MM.1S (cell line): ENCODE results near the gene PER1.
A peak's percentile ranks its signal among the peaks of the same experiment; 100 is the strongest.

ENCODE experiments used
- DNase-seq: peaks from one replicate; pipeline ENCODE4 v3.0.0-alpha.2; 2015
- H2AFZ ChIP-seq: fragments of 300-600 bp; sonication (generic); 2 replicates; pipeline ENCODE4 v1.6.0; 2016; ENCODE audit warnings: antibody characterized with exemption, low read length
- H3F3A ChIP-seq: fragments of 300-600 bp; sonication (generic); 2 replicates; pipeline ENCODE4 v1.6.1; 2016; ENCODE audit warnings: mild to moderate bottlenecking, antibody characterized with exemption, low read length, moderate library complexity, mixed read lengths; ENCODE audit not compliant: insufficient read depth
- H3K27ac ChIP-seq: fragments of 300-600 bp; sonication (generic); 2 replicates; pipeline ENCODE4 v1.5.1; 2016; ENCODE audit warnings: mild to moderate bottlenecking, low read length
- H3K27me3 ChIP-seq: fragments of 300-600 bp; sonication (generic); replicated peaks from 2 replicates; pipeline ENCODE4 v1.6.0; 2016; ENCODE audit warnings: low read length; ENCODE audit not compliant: insufficient read depth
- H3K36me3 ChIP-seq: fragments of 300-600 bp; sonication (generic); replicated peaks from 2 replicates; pipeline ENCODE4 v1.6.1; 2016; ENCODE audit warnings: mild to moderate bottlenecking, low read length, mixed read lengths; ENCODE audit not compliant: insufficient read depth
- H3K4me1 ChIP-seq: fragments of 300-600 bp; sonication (generic); 2 replicates; pipeline ENCODE4 v1.6.1; 2016; ENCODE audit warnings: low read length, mixed read lengths
- H3K4me2 ChIP-seq: fragments of 300-600 bp; sonication (generic); 2 replicates; pipeline ENCODE4 v1.6.0; 2016; ENCODE audit warnings: low read depth, low read length
- H3K4me3 ChIP-seq: fragments of 300-600 bp; sonication (generic); 2 replicates; pipeline ENCODE4 v1.5.1; 2016; ENCODE audit warnings: low read length, mixed read lengths
- H3K79me2 ChIP-seq: fragments of 300-600 bp; sonication (generic); 2 replicates; pipeline ENCODE4 v1.6.1; 2016; ENCODE audit warnings: mixed run types, low read length, mixed read lengths
- H3K9ac ChIP-seq: fragments of 300-600 bp; sonication (generic); 2 replicates; pipeline ENCODE4 v1.6.1; 2016; ENCODE audit warnings: low read length, mixed read lengths
- H3K9me2 ChIP-seq: fragments of 300-600 bp; sonication (generic); replicated peaks from 2 replicates; pipeline ENCODE4 v1.6.1; 2016; ENCODE audit warnings: mild to moderate bottlenecking, low read length, mixed read lengths; ENCODE audit not compliant: insufficient read depth
- H3K9me3 ChIP-seq: fragments of 300-600 bp; sonication (generic); replicated peaks from 2 replicates; pipeline ENCODE4 v1.6.1; 2016; ENCODE audit warnings: mild to moderate bottlenecking, low read length, mixed read lengths; ENCODE audit not compliant: insufficient read depth
- H4K20me1 ChIP-seq: fragments of 300-600 bp; sonication (generic); 2 replicates; pipeline ENCODE4 v1.6.1; 2016; ENCODE audit warnings: mild to moderate bottlenecking, low read length, moderate library complexity, mixed read lengths; ENCODE audit not compliant: insufficient read depth
- CTCF ChIP-seq: fragments of 300-600 bp; sonication (generic); IDR thresholded peaks from 2 replicates; pipeline ENCODE4 v1.5.1; 2016; ENCODE audit warnings: antibody characterized with exemption, low read length, mixed read lengths
- EZH2 ChIP-seq: fragments of 300-600 bp; sonication (generic); optimal IDR thresholded peaks from 2 replicates; pipeline ENCODE3; 2017; ENCODE audit warnings: low read depth, mild to moderate bottlenecking, antibody characterized with exemption, low read length, mixed read lengths
- EZH2phosphoT487 ChIP-seq: fragments of 300-600 bp; sonication (generic); IDR thresholded peaks from 2 replicates; pipeline ENCODE4 v1.6.1; 2018; ENCODE audit warnings: antibody characterized with exemption, low read length

The PER1 gene

GRCh38 chr17:8121681-8122421, 30.4 kb downstream of the PER1 start:
- H3K27me3 ChIP-seq = peaks cover 35% of the 10 kb centered on the region
- H2AFZ ChIP-seq = peak overlapping the region; percentile 57
- peak; percentile 62 for DNase-seq
- peaks cover 52% of the 10 kb centered on the region for H3F3A ChIP-seq
- H3K9ac ChIP-seq = no peak overlapping the region; the same call in 1 of the 2 replicates
- H3K4me1 ChIP-seq = peaks cover 19% of the 10 kb centered on the region
- no peaks in the 10 kb centered on the region; the same call in 1 of the 2 replicates for H4K20me1 ChIP-seq
- no peaks in the 10 kb centered on the region for H3K36me3 ChIP-seq
- no peak overlapping the region for H3K27ac ChIP-seq
- no peaks in the 10 kb centered on the region for H3K9me3 ChIP-seq
- TF ChIP-seq EZH2 (no peak), CTCF (peak; percentile 56)
- H3K4me2 ChIP-seq = peak overlapping the region; percentile 100
- peak overlapping the region; percentile 84 for H3K4me3 ChIP-seq
- no peaks in the 10 kb centered on the region for H3K79me2 ChIP-seq
- H3K9me2 ChIP-seq = no peaks in the 10 kb centered on the region

GRCh38 chr17:8121407-8121680, 30.9 kb downstream of the PER1 start:
- DNase-seq = no peak
- Histone ChIP-seq H3K27me3 (peaks cover 40% of the 10 kb centered on the region), H2AFZ (0 out of 2 replicates have a peak overlapping the region, but pooled peaks have one; percentile 43), H3K4me1 (peaks cover 19% of the 10 kb centered on the region), H3K79me2 (no peaks in the 10 kb centered on the region), H3K9me3 (no peaks in the 10 kb centered on the region), H3K4me2 (peak overlapping the region; percentile 100), H3F3A (peaks cover 49% of the 10 kb centered on the region), H3K27ac (no peak overlapping the region), H3K9me2 (no peaks in the 10 kb centered on the region), H4K20me1 (no peaks in the 10 kb centered on the region; the same call in 1 of the 2 replicates), H3K9ac (peak overlapping the region; percentile 43; the same call in 1 of the 2 replicates), H3K36me3 (no peaks in the 10 kb centered on the region), H3K4me3 (peak overlapping the region; percentile 84)
- TF ChIP-seq EZH2 = no peak

GRCh38 chr17:8120520-8121406, 31.4 kb downstream of the PER1 start:
- peaks cover 46% of the 10 kb centered on the region for H3K27me3 ChIP-seq
- peak overlapping the region; percentile 43; the same call in 1 of the 2 replicates for H3K9ac ChIP-seq
- H2AFZ ChIP-seq = peak overlapping the region; percentile 9; the same call in 1 of the 2 replicates
- H3K4me3 ChIP-seq = peak overlapping the region; percentile 84
- peaks cover 44% of the 10 kb centered on the region for H3F3A ChIP-seq
- H3K9me2 ChIP-seq = no peaks in the 10 kb centered on the region
- peak overlapping the region; percentile 63; the same call in 1 of the 2 replicates for H3K27ac ChIP-seq
- no peaks in the 10 kb centered on the region for H3K79me2 ChIP-seq
- no peaks in the 10 kb centered on the region for H3K36me3 ChIP-seq
- no peak for TF ChIP-seq EZH2phosphoT487
- peak; percentile 44 for TF ChIP-seq CTCF
- no peaks in the 10 kb centered on the region for H3K9me3 ChIP-seq
- H3K4me1 ChIP-seq = peaks cover 19% of the 10 kb centered on the region
- peak overlapping the region; percentile 100 for H3K4me2 ChIP-seq
- H4K20me1 ChIP-seq = no peaks in the 10 kb centered on the region; the same call in 1 of the 2 replicates
- peak; percentile 89 for DNase-seq
